Psoas muscle (tissue), 8 donors: ENCODE results near the gene DEPDC5. TPM values are rescaled to one million over a fixed set of nuclear protein-coding genes. Genes with fewer than 3 reads are reported as not detected.
"Not testable (repeated sequence)": the region's sequence is repeated elsewhere in the genome, so short reads cannot be mapped to it uniquely, and the experiment has no call there.

ENCODE experiments used
- ATAC-seq, 4 donors: fragments of 200-7000 bp; cut with Tn5 transposase; one replicate each; pipeline ENCODE4 v1.9.1; 2020; ENCODE audit warnings: moderate library complexity in 3 of 4, mild to moderate bottlenecking in 2 of 4
- DNase-seq, 2 donors: peaks; one replicate each; pipeline ENCODE4 v3.0.0-alpha.2; 2020
- H3K27ac ChIP-seq: fragments of 200-600 bp; one replicate; pipeline ENCODE4 v1.8.0; 2022
- H3K27me3 ChIP-seq, 3 donors: fragments of 200-600 bp in 1 of 3; one replicate each; pipeline versions ENCODE4 v1.6.1 to v1.8.0; 2013 to 2022; ENCODE audit warnings: low read length in 2 of 3, mild to moderate bottlenecking in 2 of 3, moderate library complexity in 1 of 3; ENCODE audit not compliant: insufficient read depth in 3 of 3
- H3K36me3 ChIP-seq, 2 donors: fragments of 200-600 bp in 1 of 2; one replicate each; pipeline versions ENCODE4 v1.6.1 to v1.8.0; 2013 to 2022; ENCODE audit warnings: low read depth in 1 of 2, mild to moderate bottlenecking in 1 of 2, moderate library complexity in 1 of 2; ENCODE audit not compliant: insufficient read depth in 1 of 2
- H3K4me1 ChIP-seq: fragments of 200-600 bp; one replicate; pipeline ENCODE4 v1.8.0; 2022
- H3K4me3 ChIP-seq: fragments of 200-600 bp; one replicate; pipeline ENCODE4 v1.8.0; 2022; ENCODE audit warnings: mild to moderate bottlenecking
- H3K9me3 ChIP-seq: fragments of 200-600 bp; one replicate; pipeline ENCODE4 v1.8.0; 2022
- WGBS, 3 donors: extraction: QIAGEN DNeasy Blood & Tissue Kit; methylation state at CpG; one replicate each; pipeline versions ENCODE4 v1.1.6 to v1.1.7; 2013; 5-methylcytosine and 5-hydroxymethylcytosine counted together
- intact Hi-C, 2 donors: fragments of 100-400 bp; cut with DNase I; formaldehyde crosslinking; loops; one replicate each; pipeline versions ENCODE4 v1.11.0 to v1.14.2; 2022
- polyA plus RNA-seq, 3 donors: library from polyadenylated mRNA; stranded (reverse); fragments of 200-250 nt; gene quantifications; one replicate each; pipeline ENCODE4 v1.2.3, GENCODE V29; 2013
- total RNA-seq, 4 donors: library from RNA; stranded (reverse); fragmentation: NEBNext Ultra II Directional in 2 of 4; extraction: Animal tissue kit (Norgen Biotek cat#: 25700) in 2 of 4; gene quantifications; one replicate each; pipeline versions ENCODE4 v1.2.1 to v1.2.4, GENCODE V29; 2021 to 2023
- TF ChIP-seq, protein P1 (sequence below): fragments of 200-600 bp; IDR thresholded peaks from one replicate; pipeline ENCODE4 v1.8.0; 2022; ENCODE audit warnings: antibody characterized with exemption
- donor health status: healthy with polysubstance abuse.
- donor health status: DM: no; HTN: no; CAD: no; lungs with moderate emphysema.
- donor health status: Bipolar disorder and iron deficiency.
- donor health status: healthy.
- donor health status: DM: yes; HTN: yes; CAD: no.
- donor health status: DM: no; HTN: no; CAD: no.
- donor health status: DM: no; HTN: no; CAD: no.
- donor health status: DM: yes; HTN: yes; CAD: no.

Gene DEPDC5
- total and polyA plus RNA-seq, 7 donors = 6.3 to 15.6 (median 9.1) TPM

GRCh38 chr22:31737932-31738331, 15.9 kb upstream of the DEPDC5 start:
- Histone ChIP-seq H3K4me1 (no peaks in the 10 kb centered on the region), H3K9me3 (no peaks in the 10 kb centered on the region), H3K4me3 (no peak overlapping the region), H3K36me3 (peaks cover 4 to 72% of the 10 kb centered on the region in 2 donors), H3K27me3 (no peaks in the 10 kb centered on the region), H3K27ac (no peak overlapping the region)
- WGBS, 3 donors = 89 to 93% (median 91%) methylated on average over 5 of the region's 5 CpGs
- TF ChIP-seq, protein P1, sequence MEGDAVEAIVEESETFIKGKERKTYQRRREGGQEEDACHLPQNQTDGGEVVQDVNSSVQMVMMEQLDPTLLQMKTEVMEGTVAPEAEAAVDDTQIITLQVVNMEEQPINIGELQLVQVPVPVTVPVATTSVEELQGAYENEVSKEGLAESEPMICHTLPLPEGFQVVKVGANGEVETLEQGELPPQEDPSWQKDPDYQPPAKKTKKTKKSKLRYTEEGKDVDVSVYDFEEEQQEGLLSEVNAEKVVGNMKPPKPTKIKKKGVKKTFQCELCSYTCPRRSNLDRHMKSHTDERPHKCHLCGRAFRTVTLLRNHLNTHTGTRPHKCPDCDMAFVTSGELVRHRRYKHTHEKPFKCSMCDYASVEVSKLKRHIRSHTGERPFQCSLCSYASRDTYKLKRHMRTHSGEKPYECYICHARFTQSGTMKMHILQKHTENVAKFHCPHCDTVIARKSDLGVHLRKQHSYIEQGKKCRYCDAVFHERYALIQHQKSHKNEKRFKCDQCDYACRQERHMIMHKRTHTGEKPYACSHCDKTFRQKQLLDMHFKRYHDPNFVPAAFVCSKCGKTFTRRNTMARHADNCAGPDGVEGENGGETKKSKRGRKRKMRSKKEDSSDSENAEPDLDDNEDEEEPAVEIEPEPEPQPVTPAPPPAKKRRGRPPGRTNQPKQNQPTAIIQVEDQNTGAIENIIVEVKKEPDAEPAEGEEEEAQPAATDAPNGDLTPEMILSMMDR = no peak
- no peak for ATAC-seq
- DNase-seq = no peak
- intact Hi-C loops = no loop called here

DNA sequence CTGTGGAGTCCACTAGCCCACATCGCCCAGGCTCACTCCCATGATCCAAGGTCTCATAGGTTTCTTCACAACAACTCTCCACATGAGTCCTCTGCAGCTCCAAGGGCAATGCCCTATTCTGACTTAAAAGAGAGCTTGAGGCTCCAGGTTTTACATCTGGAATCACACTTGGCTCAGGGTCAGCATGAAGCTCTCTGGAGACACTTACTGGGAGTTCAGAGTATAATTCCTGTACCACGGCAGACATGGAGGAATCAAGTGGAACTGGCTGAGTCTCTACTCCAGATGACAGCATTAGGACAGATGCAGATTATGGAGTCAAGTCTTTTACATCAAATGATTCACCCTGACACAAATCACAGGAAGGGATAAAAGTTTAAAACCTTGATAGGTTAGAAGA, 15.3 kb upstream of the DEPDC5 start:
- H3K4me3 ChIP-seq = no peak overlapping the region
- DNase-seq = no peak
- intact Hi-C loops = no loop called here
- TF ChIP-seq, protein P1 = no peak
- H3K36me3 ChIP-seq = peaks cover 4 to 73% of the 10 kb centered on the region in 2 donors
- no peak overlapping the region for H3K27ac ChIP-seq
- no peaks in the 10 kb centered on the region for H3K27me3 ChIP-seq
- no peaks in the 10 kb centered on the region for H3K9me3 ChIP-seq
- no peak for ATAC-seq
- WGBS, 3 donors = 49 to 56% (median 51%) methylated on average over 2 of the region's 2 CpGs
- H3K4me1 ChIP-seq = no peaks in the 10 kb centered on the region

DNA sequence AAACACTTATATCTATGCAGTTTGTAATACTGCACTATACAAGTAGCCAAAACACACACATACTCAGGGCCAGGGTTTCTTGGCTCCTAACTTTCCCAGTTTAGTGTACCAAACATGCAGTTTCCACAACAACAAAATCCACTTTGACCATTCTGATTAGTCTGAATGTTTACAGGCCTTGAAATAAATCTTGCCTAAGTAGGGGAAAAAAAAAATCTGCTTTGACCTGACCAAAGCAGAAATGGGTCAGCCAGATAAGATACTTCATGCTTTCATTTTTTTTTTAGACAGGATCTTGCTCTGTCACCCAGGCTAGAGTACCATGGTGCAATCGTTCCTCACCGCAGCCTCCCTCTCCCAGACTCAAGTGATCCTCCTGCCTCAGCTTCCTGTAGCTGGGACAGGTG, 14.0 kb upstream of the DEPDC5 start:
- Histone ChIP-seq H3K36me3 (peaks cover 4 to 80% of the 10 kb centered on the region in 2 donors), H3K4me3 (no peak overlapping the region), H3K27ac (no peak overlapping the region), H3K4me1 (no peaks in the 10 kb centered on the region), H3K9me3 (no peaks in the 10 kb centered on the region), H3K27me3 (no peaks in the 10 kb centered on the region)
- intact Hi-C loops = no loop called here
- DNase-seq (no peak), ATAC-seq (no peak)
- TF ChIP-seq, protein P1 = no peak
- WGBS, 3 donors = 73 to 81% (median 74%) methylated on average over 2 of the region's 2 CpGs

DNA sequence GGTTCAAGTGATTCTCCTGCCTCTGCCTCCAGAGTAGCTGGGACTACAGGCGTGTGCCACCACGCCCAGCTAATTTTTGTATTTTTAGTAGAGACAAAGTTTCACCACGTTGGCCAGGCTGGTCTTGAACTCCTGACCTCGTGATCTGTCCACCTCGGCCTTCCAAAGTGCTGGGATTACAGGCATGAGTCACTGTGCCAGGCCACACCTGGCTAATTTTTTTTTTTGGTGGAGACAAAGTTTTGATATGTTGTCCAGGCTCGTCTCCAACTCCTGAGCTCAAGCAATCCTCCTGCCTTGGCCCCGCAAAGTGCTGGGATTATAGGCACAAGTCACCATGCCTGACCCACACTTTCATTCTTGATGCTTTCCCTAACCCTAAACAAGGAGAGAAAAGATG, 13.5 kb upstream of the DEPDC5 start:
- intact Hi-C loops, DNase-seq, H3K4me3 ChIP-seq, H3K4me1 ChIP-seq, H3K27me3 ChIP-seq, H3K27ac ChIP-seq, ATAC-seq, H3K9me3 ChIP-seq: not testable (repeated sequence)
- 84 to 86% (median 85%) methylated on average over 7 of the region's 7 CpGs for WGBS, 3 donors
- H3K36me3 ChIP-seq = peaks cover 4 to 77% of the 10 kb centered on the region in 2 donors

DNA sequence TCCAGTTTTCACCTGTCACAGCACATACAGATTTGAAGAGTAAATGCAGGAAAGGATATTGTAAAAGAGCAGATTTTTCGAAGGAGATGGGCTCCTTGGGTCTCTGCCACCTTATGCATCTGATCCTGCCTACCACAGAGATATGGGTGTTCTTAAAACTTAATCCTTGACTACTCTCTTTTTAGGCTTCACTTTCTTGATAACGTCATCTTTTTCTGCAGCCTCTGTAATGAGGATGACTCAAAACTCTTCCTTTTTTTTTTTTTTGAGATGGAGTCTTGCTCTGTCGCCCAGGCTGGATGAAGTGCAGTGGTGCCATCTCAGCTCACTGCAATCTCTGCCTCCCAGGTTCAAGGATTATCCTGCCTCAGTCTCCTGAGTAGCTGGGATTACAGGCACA, 11.7 kb upstream of the DEPDC5 start:
- intact Hi-C loops = no loop called here
- H3K36me3 ChIP-seq = peaks cover 4 to 72% of the 10 kb centered on the region in 2 donors
- no peaks in the 10 kb centered on the region for H3K27me3 ChIP-seq
- ATAC-seq = no peak
- no peak overlapping the region for H3K27ac ChIP-seq
- TF ChIP-seq, protein P1 = no peak
- H3K4me3 ChIP-seq = no peak overlapping the region
- no peak for DNase-seq
- 78 to 88% (median 85%) methylated on average over 3 of the region's 3 CpGs for WGBS, 3 donors
- H3K4me1 ChIP-seq = no peaks in the 10 kb centered on the region
- H3K9me3 ChIP-seq = no peaks in the 10 kb centered on the region
